IMR-90 (cell line): ENCODE measurements around the gene SPSB2. TPM values are rescaled to one million over a fixed set of nuclear protein-coding genes. Genes with fewer than 3 reads are reported as not detected.

Experiments
- ATAC-seq: fragments of 200-7000 bp; cut with Tn5 transposase; 2 replicates; pipeline ENCODE4 v1.9.1; 2020; ENCODE audit warnings: low read depth, mild to moderate bottlenecking, moderate library complexity
- BruUV-seq: library from RNA; stranded (reverse); fragments of 400-500 nt; replicated peaks from 2 replicates; lab custom pipeline; 2021; lab: Mats Ljungman, UMichigan
- CTCF ChIA-PET: fragments of 300-600 bp; formaldehyde crosslinking; extraction: SDS; loops from one replicate; lab custom pipeline; 2021; ENCODE audit warnings: antibody characterized with exemption; lab: Yijun Ruan, JAX
- POLR2A ChIA-PET: fragments of 300-600 bp; sonication (Branson Sonifier 250); formaldehyde crosslinking; loops from one replicate; lab custom pipeline; 2022; ENCODE audit warnings: antibody characterized with exemption; ENCODE audit not compliant: unreplicated experiment; lab: Charles Lee
- DNase-seq: peaks from one replicate; pipeline ENCODE4 v3.0.0; 2013
- H2AFZ ChIP-seq: replicated peaks from 2 replicates; pipeline ENCODE3; 2013; ENCODE audit warnings: low read length, mild to moderate bottlenecking; ENCODE audit not compliant: poor library complexity
- H2AK5ac ChIP-seq: 2 replicates; pipeline ENCODE4 v1.6.1; 2013; ENCODE audit warnings: low read depth, low read length, inconsistent platforms
- H2AK9ac ChIP-seq: replicated peaks from 2 replicates; pipeline ENCODE3; 2013; ENCODE audit warnings: mild to moderate bottlenecking, low read depth, low read length, moderate library complexity; ENCODE audit not compliant: poor library complexity
- H2BK120ac ChIP-seq: 2 replicates; pipeline ENCODE4 v1.6.1; 2013; ENCODE audit warnings: low read depth, low read length, inconsistent platforms
- H2BK15ac ChIP-seq: 3 replicates; pipeline ENCODE4 v1.6.1; 2013; ENCODE audit warnings: low read depth, low read length, inconsistent platforms
- H2BK20ac ChIP-seq: 2 replicates; pipeline ENCODE4 v1.6.1; 2013; ENCODE audit warnings: low read depth, mild to moderate bottlenecking, inconsistent platforms, low read length, moderate library complexity
- H2BK5ac ChIP-seq: 2 replicates; pipeline ENCODE4 v1.6.1; 2013; ENCODE audit warnings: mild to moderate bottlenecking, low read depth, low read length, inconsistent platforms; ENCODE audit not compliant: poor library complexity, severe bottlenecking
- H3K14ac ChIP-seq: replicated peaks from 2 replicates; pipeline ENCODE4 v1.6.1; 2013; ENCODE audit warnings: low read depth, low read length, inconsistent platforms
- H3K18ac ChIP-seq: 2 replicates; pipeline ENCODE4 v1.6.1; 2013; ENCODE audit warnings: low read depth, low read length, control low read depth
- H3K23ac ChIP-seq: 2 replicates; pipeline ENCODE4 v1.6.1; 2013; ENCODE audit warnings: low read depth, low read length, inconsistent platforms
- H3K27ac ChIP-seq: 2 replicates; pipeline ENCODE4 v1.5.1; 2013; ENCODE audit warnings: mild to moderate bottlenecking, control low read depth, low read length; ENCODE audit not compliant: insufficient read depth
- H3K27me3 ChIP-seq: 2 replicates; pipeline ENCODE4 v1.6.1; 2013; ENCODE audit warnings: low read length; ENCODE audit not compliant: control insufficient read depth, insufficient read depth
- H3K36me3 ChIP-seq: 2 replicates; pipeline ENCODE4 v1.6.1; 2013; ENCODE audit warnings: low read length, mixed read lengths; ENCODE audit not compliant: control insufficient read depth, insufficient read depth
- H3K4ac ChIP-seq: 2 replicates; pipeline ENCODE4 v1.6.1; 2013; ENCODE audit warnings: low read depth, low read length, inconsistent platforms
- H3K4me1 ChIP-seq: 2 replicates; pipeline ENCODE4 v1.6.1; 2013; ENCODE audit warnings: low read length, mixed read lengths; ENCODE audit not compliant: control insufficient read depth, insufficient read depth
- H3K4me2 ChIP-seq: 2 replicates; pipeline ENCODE4 v1.6.1; 2013; ENCODE audit warnings: low read depth, mild to moderate bottlenecking, control low read depth, low read length, moderate library complexity
- H3K4me3 ChIP-seq: 2 replicates; pipeline ENCODE4 v1.5.1; 2013; ENCODE audit warnings: low read depth, mild to moderate bottlenecking, control low read depth, low read length, moderate library complexity; ENCODE audit not compliant: insufficient read depth
- H3K56ac ChIP-seq: 2 replicates; pipeline ENCODE4 v1.6.1; 2013; ENCODE audit warnings: low read length, inconsistent platforms; ENCODE audit not compliant: insufficient read depth; ENCODE audit errors: extremely low read depth
- H3K79me1 ChIP-seq, 2 experiments: 2 replicates each; pipeline ENCODE4 v1.6.1; 2013; ENCODE audit warnings: low read length in 2 of 2, inconsistent platforms in 1 of 2, low read depth in 1 of 2
- H3K9ac ChIP-seq: 2 replicates; pipeline ENCODE4 v1.6.1; 2013; ENCODE audit warnings: low read depth, low read length, control low read depth
- H3K9me1 ChIP-seq: 2 replicates; pipeline ENCODE4 v1.6.1; 2013; ENCODE audit warnings: low read length, inconsistent platforms; ENCODE audit not compliant: insufficient read depth
- H3K9me3 ChIP-seq: 2 replicates; pipeline ENCODE4 v1.6.1; 2013; ENCODE audit warnings: low read length; ENCODE audit not compliant: control insufficient read depth, insufficient read depth
- H4K20me1 ChIP-seq: 2 replicates; pipeline ENCODE4 v1.6.1; 2013; ENCODE audit warnings: low read length, inconsistent platforms; ENCODE audit not compliant: insufficient read depth
- H4K5ac ChIP-seq: 2 replicates; pipeline ENCODE4 v1.6.1; 2013; ENCODE audit warnings: mild to moderate bottlenecking, low read depth, low read length, control low read depth
- H4K8ac ChIP-seq, 2 experiments: 2 replicates each; pipeline ENCODE4 v1.6.1; 2013; ENCODE audit warnings: low read depth in 2 of 2, low read length in 2 of 2, control low read depth in 1 of 2, inconsistent platforms in 1 of 2
- H4K91ac ChIP-seq: 2 replicates; pipeline ENCODE4 v1.6.1; 2013; ENCODE audit warnings: low read depth, low read length, inconsistent platforms; ENCODE audit not compliant: insufficient read depth
- BHLHE40 ChIP-seq: fragments of 150-350 bp; IDR thresholded peaks from 2 replicates; pipeline ENCODE4 v1.6.1; 2016; ENCODE audit warnings: mild to moderate bottlenecking, low read depth, low read length
- CEBPB ChIP-seq: IDR thresholded peaks from 2 replicates; pipeline ENCODE4 v1.6.1; 2012; ENCODE audit warnings: low read depth, low read length, improper control_type of control experiment
- CHD1 ChIP-seq: IDR thresholded peaks from 2 replicates; pipeline ENCODE4 v1.6.1; 2012; ENCODE audit warnings: low read depth, low read length, improper control_type of control experiment
- FOS ChIP-seq: fragments of 150-350 bp; IDR thresholded peaks from 2 replicates; pipeline ENCODE4 v1.6.1; 2016; ENCODE audit warnings: low read depth, low read length
- MAFK ChIP-seq: IDR thresholded peaks from 2 replicates; pipeline ENCODE4 v1.6.1; 2012; ENCODE audit warnings: low read depth, low read length, improper control_type of control experiment
- MAZ ChIP-seq: IDR thresholded peaks from 2 replicates; pipeline ENCODE4 v1.6.1; 2012; ENCODE audit warnings: low read depth, mild to moderate bottlenecking, low read length, improper control_type of control experiment, moderate library complexity, borderline replicate concordance
- NFE2L2 ChIP-seq: fragments of 150-350 bp; IDR thresholded peaks from 2 replicates; pipeline ENCODE4 v1.6.1; 2016; ENCODE audit warnings: low read depth, mild to moderate bottlenecking, low read length
- POLR2A ChIP-seq: IDR thresholded peaks from 2 replicates; pipeline ENCODE4 v1.6.1; 2012; ENCODE audit warnings: mild to moderate bottlenecking, low read depth, low read length
- RAD21 ChIP-seq: IDR thresholded peaks from 2 replicates; pipeline ENCODE4 v1.6.1; 2012; ENCODE audit warnings: low read length, improper control_type of control experiment
- RCOR1 ChIP-seq: IDR thresholded peaks from 2 replicates; pipeline ENCODE4 v1.6.1; 2012; ENCODE audit warnings: mild to moderate bottlenecking, low read length, improper control_type of control experiment; ENCODE audit not compliant: insufficient replicate concordance
- RFX5 ChIP-seq: IDR thresholded peaks from 2 replicates; pipeline ENCODE4 v1.8.0; 2012; ENCODE audit warnings: low read depth, mild to moderate bottlenecking, low read length, moderate library complexity
- SMC3 ChIP-seq: fragments of 150-350 bp; IDR thresholded peaks from 2 replicates; pipeline ENCODE4 v1.6.1; 2016; ENCODE audit warnings: low read depth, mild to moderate bottlenecking, antibody characterized with exemption, low read length, moderate library complexity
- WGBS, 2 experiments: methylation state at CpG; one replicate each; pipeline versions ENCODE4 v1.1.5 to v1.1.7; 2013; ENCODE audit warnings: missing lambda C conversion rate in 2 of 2; ENCODE audit not compliant: insufficient read length in 1 of 2; ENCODE audit errors: extremely low coverage in 2 of 2; 5-methylcytosine and 5-hydroxymethylcytosine counted together
- dilution Hi-C: fragments of 300-500 bp; cut with HindIII; formaldehyde crosslinking; loops from one replicate; pipeline ENCODE4 v1.14.3; 2018; ENCODE audit warnings: low sequenced_read_pairs; ENCODE audit not compliant: unreplicated experiment
- in situ Hi-C: fragments of 300-500 bp; cut with MboI; formaldehyde crosslinking; loops from 3 replicates; pipeline ENCODE4 v1.14.3; 2019; ENCODE audit warnings: low sequenced_read_pairs, inconsistent platforms, mixed read lengths
- intact Hi-C: fragments of 100-400 bp; cut with micrococcal nuclease; formaldehyde crosslinking; loops from 2 replicates; pipeline ENCODE4 v1.10.0; 2022
- polyA plus RNA-seq, 3 experiments: library from polyadenylated mRNA; depleted of rRNA; stranded (reverse); fragments of >200 nt; gene quantifications; 2 replicates each; pipeline ENCODE4 v1.2.3, GENCODE V29; 2012; ENCODE audit warnings: low replicate concordance in 1 of 3
- total RNA-seq: library from RNA; depleted of rRNA; stranded (reverse); fragments of >200 nt; gene quantifications from 2 replicates; pipeline ENCODE4 v1.2.3, GENCODE V29; 2012
- TF ChIP-seq, protein P1 (sequence below): fragments of 150-350 bp; IDR thresholded peaks from 2 replicates; pipeline ENCODE4 v1.6.1; 2017; ENCODE audit warnings: mild to moderate bottlenecking, antibody characterized with exemption, low read length, low read depth
- TF ChIP-seq, protein P2 (sequence below): conservative IDR thresholded peaks from 2 replicates; pipeline ENCODE4 v1.5.1; 2012; ENCODE audit warnings: mild to moderate bottlenecking, low read depth, low read length, improper control_type of control experiment

The SPSB2 gene
- total and polyA plus RNA-seq, 2 of the 4 experiments (the other 2 are of a cell fraction), result 1.3 to 4.1 TPM

DNA sequence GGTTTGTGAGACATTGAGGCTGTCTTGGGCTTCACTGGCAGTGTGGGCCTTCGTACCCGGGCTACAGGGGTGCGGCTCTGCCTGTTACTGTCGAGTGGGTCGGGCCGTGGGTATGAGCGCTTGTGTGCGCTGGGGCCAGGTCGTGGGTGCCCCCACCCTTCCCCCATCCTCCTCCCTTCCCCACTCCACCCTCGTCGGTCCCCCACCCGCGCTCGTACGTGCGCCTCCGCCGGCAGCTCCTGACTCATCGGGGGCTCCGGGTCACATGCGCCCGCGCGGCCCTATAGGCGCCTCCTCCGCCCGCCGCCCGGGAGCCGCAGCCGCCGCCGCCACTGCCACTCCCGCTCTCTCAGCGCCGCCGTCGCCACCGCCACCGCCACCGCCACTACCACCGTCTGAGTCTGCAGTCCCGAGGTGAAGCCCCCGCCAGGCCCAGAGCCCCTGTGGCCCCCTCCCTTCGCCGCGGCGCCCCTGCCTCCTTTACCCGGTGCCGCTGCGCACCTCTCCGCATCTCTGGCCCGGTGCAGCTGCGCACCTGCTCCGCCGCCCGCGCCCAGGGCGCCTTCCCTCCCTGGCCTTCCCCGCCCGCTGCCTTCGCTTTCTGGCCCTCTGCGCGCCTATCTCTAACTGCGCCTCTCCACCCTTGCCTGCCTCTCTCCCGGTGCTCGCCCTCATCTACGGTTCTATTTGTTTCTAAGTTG lies 41.3 kb upstream of the SPSB2 start, which contains the start of gene ENO2:
Gene ENO2, plus strand, starts transcription at position 335 of the 701 bp plus-strand sequence. CDS start 1,253 bp downstream, outside the sequence.
- dilution Hi-C loops, result no loop called here
- 0 out of 2 replicates have a peak, but pooled peaks cover 6% of the 10 kb centered on the region for H4K20me1 ChIP-seq
- peak within 1 kb of the TSS; percentile 89 for H2BK5ac ChIP-seq
- peak within 1 kb of the TSS; percentile 92 for H4K5ac ChIP-seq
- no peaks in the 10 kb centered on the region for H3K9me3 ChIP-seq
- POLR2A ChIA-PET, result interaction anchor here (0.9 kb wide), 1 partner anchor 199 kb away, joined by 4 read pairs; no protein-coding TSS in a partner anchor
- H2BK15ac ChIP-seq, result peak within 1 kb of the TSS; percentile 81; the same call in 2 of the 3 replicates
- no peak within 1 kb of the TSS for H2BK20ac ChIP-seq
- H3K4ac ChIP-seq, result peak within 1 kb of the TSS; percentile 75
- H3K79me1 ChIP-seq, result peaks cover 35 to 41% of the 10 kb centered on the region in 2 experiments
- H3K27me3 ChIP-seq, result no peaks in the 10 kb centered on the region
- H4K8ac ChIP-seq, result peak within 1 kb of the TSS; percentile 88 to 100
- peak within 1 kb of the TSS; percentile 88 for H2AK5ac ChIP-seq
- H3K14ac ChIP-seq, result peak within 1 kb of the TSS; percentile 69
- H4K91ac ChIP-seq, result peak within 1 kb of the TSS; percentile 77; the same call in 1 of the 2 replicates
- intact Hi-C loops, result no loop called here
- H2BK120ac ChIP-seq, result peak within 1 kb of the TSS; percentile 53
- H3K9ac ChIP-seq, result peak within 1 kb of the TSS; percentile 66
- H3K4me3 ChIP-seq, result peak within 1 kb of the TSS; percentile 90
- 1% methylated on average over 23 of the region's 68 CpGs; no CpG with 5 or more reads in 1 of the 2 experiments for WGBS, 2 experiments
- BruUV-seq, result no TSS peak
- H3K23ac ChIP-seq, result peak within 1 kb of the TSS; percentile 77
- 0 out of 2 replicates have a peak within 1 kb of the TSS, but pooled peaks have one; percentile 8 for H3K56ac ChIP-seq
- H2AK9ac ChIP-seq, result peak within 1 kb of the TSS; percentile 93
- H2AFZ ChIP-seq, result peak within 1 kb of the TSS; percentile 89
- H3K18ac ChIP-seq, result peak within 1 kb of the TSS; percentile 85
- H3K27ac ChIP-seq, result peak within 1 kb of the TSS; percentile 87
- DNase-seq (peak; percentile 63), ATAC-seq (peak; percentile 92)
- peaks cover 7% of the 10 kb centered on the region; the same call in 1 of the 2 replicates for H3K9me1 ChIP-seq
- CTCF ChIA-PET, result interaction anchor here (2.1 kb wide), 1 partner anchor 10 kb away, joined by 7 read pairs; no protein-coding TSS in a partner anchor
- peaks cover 24% of the 10 kb centered on the region for H3K4me1 ChIP-seq
- H3K4me2 ChIP-seq, result peak within 1 kb of the TSS; percentile 96
- in situ Hi-C loops, result no loop called here
- peaks cover 22% of the 10 kb centered on the region for H3K36me3 ChIP-seq
- no peak for TF ChIP-seq CHD1
- no peak for TF ChIP-seq CEBPB
- TF ChIP-seq, protein P1, sequence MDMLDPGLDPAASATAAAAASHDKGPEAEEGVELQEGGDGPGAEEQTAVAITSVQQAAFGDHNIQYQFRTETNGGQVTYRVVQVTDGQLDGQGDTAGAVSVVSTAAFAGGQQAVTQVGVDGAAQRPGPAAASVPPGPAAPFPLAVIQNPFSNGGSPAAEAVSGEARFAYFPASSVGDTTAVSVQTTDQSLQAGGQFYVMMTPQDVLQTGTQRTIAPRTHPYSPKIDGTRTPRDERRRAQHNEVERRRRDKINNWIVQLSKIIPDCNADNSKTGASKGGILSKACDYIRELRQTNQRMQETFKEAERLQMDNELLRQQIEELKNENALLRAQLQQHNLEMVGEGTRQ, result peak; percentile 89
- no peak for TF ChIP-seq MAFK
- TF ChIP-seq NFE2L2, result no peak
- TF ChIP-seq BHLHE40, result no peak
- no peak for TF ChIP-seq SMC3
- TF ChIP-seq POLR2A, result no peak
- no peak for TF ChIP-seq RAD21
- TF ChIP-seq, protein P2, sequence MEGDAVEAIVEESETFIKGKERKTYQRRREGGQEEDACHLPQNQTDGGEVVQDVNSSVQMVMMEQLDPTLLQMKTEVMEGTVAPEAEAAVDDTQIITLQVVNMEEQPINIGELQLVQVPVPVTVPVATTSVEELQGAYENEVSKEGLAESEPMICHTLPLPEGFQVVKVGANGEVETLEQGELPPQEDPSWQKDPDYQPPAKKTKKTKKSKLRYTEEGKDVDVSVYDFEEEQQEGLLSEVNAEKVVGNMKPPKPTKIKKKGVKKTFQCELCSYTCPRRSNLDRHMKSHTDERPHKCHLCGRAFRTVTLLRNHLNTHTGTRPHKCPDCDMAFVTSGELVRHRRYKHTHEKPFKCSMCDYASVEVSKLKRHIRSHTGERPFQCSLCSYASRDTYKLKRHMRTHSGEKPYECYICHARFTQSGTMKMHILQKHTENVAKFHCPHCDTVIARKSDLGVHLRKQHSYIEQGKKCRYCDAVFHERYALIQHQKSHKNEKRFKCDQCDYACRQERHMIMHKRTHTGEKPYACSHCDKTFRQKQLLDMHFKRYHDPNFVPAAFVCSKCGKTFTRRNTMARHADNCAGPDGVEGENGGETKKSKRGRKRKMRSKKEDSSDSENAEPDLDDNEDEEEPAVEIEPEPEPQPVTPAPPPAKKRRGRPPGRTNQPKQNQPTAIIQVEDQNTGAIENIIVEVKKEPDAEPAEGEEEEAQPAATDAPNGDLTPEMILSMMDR, result no peak
- TF ChIP-seq RCOR1, result peak; percentile 11
- no peak for TF ChIP-seq RFX5
- peak; percentile 31; the same call in 1 of the 2 replicates for TF ChIP-seq FOS
- TF ChIP-seq MAZ, result peak; percentile 85; the same call in 1 of the 2 replicates
